Stimulated activated CD8-positive, alpha-beta memory T cell treated with anti-CD3 and anti-CD28 coated beads, Interleukin-4, amount 100 ng/mL, for 4 hours (primary cell): ENCODE data around the gene COBLL1.

Experiments
- DNase-seq, 2 donors: peaks; one replicate each; pipeline ENCODE4 v3.0.0-alpha.2; 2020; ENCODE audit warnings: low read depth in 2 of 2, low spot score in 1 of 2

Gene COBLL1

DNA sequence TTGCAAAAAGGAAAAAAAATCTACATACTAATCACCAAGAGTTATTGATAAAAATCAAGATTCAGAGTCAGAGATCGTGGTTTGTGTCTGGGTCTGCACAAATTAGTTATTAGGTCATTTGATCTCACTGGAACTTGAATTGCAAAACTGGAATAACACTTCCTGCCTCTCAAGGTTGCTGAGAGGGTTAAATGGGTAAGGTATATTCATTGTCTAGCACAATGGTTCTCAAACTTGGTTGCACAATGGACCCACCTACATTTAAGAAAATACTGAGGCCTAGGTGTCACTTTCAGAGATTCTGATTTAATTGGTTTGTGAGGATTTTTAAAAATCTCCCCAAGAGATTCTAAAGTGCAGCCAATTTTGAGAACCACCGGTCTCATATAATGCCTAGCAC lies 84.8 kb downstream of the COBLL1 start:
- no peak for DNase-seq

- DNase-seq, result no peak
Observed at GRCh38 chr2:164755952-164756351, 85.7 kb downstream of the COBLL1 start.

DNA sequence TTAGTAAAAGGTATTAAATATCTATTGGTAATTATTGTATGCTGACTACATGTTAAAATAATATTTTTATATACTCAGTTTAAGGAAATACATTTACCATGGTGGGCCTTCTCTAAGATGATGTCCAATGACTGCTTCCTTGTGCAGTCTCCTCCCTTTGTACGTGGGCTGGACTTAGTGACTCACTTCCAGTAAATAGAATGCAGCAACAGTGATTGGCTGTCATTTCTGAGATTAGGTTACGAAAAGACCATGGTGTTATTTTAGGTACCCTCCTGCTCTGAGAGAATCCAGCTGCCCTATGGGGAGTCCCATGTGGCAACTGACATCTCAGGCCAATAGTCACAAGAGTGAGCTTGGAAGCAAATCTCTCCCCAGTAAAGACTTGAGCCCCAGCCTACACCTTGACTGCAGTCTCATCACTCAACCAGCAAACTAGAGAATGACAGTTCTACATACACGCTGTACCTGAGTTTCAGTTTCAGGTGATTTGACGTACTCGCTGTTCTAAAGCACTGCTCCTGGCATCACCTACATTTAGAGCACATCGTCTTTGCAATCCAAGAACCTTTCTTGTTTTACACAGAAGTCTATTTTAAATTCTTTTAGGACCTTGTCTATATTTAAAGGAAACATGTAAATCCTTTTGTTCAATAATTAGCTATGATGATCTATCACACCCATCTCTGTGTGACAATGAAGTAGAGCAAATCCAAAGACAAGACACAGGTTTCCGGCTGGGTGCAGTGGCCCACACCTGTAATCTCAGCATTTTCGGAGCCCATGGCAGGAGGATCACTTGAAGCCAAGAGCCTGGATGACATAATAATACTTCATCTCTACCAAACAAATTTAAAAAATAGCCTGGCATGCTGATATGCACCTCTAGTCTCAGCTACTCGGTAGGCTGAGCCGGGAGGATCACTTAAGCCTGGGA lies 87.2 kb downstream of the COBLL1 start:
- no peak for DNase-seq

DNA sequence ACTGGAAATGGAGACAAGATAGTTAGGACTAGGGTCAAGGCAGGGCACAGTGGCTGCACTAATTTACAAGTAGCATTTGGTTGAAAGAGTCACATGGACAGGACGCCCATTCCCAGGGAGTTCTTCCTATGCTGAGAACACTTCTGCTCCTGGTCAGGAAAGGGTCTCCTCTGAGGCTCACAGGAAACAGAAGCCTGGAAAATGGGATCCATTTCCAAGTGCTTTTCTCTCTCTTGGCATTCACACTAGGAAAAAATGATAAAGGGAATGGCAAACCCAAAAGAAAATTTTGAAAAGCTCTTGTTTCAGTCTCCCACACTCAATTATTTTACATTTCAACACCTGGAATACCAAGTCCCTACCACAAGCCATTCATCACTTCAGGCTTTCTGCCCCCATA lies 88.7 kb downstream of the COBLL1 start:
- DNase-seq, result no peak

GRCh38 chr2:164747783-164748433 lies 93.7 kb downstream of the COBLL1 start:
- DNase-seq, result no peak

- no peak for DNase-seq
Observed at GRCh38 chr2:164747140-164747539, 94.5 kb downstream of the COBLL1 start.

DNA sequence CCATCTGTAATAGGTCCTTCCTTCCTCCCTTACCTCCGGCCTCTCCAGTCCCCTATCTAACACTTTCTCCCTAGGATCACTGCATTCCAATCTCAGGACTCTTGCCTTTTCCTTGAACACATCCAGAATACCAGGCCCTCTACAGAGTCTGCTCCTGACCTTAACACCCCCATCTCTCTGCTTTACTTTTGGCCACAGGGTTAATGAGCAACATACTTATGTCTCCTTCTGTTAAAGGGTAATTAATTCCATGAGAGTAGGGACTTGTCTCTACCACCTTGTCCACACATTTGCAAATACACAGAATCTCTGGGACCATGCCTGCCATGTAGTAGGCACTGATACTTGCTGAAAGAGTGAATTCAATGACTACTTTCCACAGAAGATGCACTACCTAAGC lies 94.9 kb downstream of the COBLL1 start:
- no peak for DNase-seq

GRCh38 chr2:164745012-164745797 lies 96.4 kb downstream of the COBLL1 start:
- no peak for DNase-seq

- DNase-seq, result no peak
Observed at GRCh38 chr2:164742738-164743317, 98.8 kb downstream of the COBLL1 start.

DNA sequence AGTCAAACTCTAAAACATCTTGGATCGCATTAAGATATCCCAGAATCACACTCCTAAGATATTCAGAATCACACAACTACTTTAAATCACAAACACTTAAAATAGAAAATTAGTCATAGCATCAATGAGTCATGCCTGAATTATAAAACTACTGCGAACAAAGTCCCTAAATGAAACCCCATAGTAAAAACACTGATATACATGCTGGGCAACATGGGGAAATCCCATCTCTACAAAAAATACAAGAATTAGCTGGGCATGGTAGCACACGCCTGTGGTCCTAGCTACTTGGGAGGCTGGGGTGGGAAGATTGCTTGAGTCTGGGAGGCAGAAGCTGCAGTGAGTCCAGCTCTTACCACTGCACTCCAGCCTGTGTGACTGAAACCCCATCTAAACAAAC lies 101.7 kb downstream of the COBLL1 start:
- DNase-seq, result no peak

GRCh38 chr2:164737612-164738081 lies 104.0 kb downstream of the COBLL1 start:
- DNase-seq, result no peak

GRCh38 chr2:164735309-164735919 lies 106.2 kb downstream of the COBLL1 start:
- no peak for DNase-seq

DNA sequence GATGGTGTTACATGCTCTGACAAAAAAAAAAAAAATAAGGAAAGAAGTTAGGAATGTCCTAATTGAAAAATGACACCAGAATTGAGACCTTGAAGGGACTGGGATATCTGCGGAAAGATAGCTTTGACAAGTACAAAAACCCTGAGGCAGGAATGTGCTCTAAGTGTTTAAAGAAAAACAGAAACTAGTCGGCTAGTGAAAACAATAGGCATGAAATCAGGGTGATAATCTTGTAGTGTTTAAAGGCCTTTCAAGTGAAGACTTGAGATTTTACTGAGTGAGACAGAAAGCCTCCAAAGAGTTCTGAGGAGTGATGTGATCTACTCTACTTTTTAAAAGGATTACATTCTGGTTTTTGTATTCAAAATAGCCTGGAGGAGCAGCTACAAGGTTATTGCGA lies 107.4 kb downstream of the COBLL1 start:
- no peak for DNase-seq

DNA sequence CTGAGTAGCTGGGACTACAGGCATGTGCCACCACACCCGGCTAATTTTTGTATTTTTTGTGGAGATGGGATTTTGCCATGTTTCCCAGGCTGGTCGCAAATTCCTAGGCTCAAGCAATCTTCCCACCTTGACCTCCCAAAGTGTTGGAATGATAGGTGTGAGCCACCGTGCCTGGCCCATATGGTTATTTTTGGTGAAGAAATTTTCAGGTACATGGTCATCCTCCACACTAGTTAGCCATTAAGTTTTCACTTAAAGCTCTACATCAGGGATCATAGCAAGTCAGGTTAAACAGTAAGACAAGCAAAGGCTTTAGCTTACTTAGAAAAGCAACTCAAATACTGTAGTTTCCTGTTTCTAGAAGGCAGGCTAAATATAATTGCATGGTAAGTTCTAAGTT lies 116.1 kb downstream of the COBLL1 start:
- no peak for DNase-seq

- DNase-seq, result no peak
Observed at GRCh38 chr2:164722616-164723338, 118.8 kb downstream of the COBLL1 start.

- DNase-seq, result no peak
Observed at GRCh38 chr2:164721430-164721829, 120.2 kb downstream of the COBLL1 start.

DNA sequence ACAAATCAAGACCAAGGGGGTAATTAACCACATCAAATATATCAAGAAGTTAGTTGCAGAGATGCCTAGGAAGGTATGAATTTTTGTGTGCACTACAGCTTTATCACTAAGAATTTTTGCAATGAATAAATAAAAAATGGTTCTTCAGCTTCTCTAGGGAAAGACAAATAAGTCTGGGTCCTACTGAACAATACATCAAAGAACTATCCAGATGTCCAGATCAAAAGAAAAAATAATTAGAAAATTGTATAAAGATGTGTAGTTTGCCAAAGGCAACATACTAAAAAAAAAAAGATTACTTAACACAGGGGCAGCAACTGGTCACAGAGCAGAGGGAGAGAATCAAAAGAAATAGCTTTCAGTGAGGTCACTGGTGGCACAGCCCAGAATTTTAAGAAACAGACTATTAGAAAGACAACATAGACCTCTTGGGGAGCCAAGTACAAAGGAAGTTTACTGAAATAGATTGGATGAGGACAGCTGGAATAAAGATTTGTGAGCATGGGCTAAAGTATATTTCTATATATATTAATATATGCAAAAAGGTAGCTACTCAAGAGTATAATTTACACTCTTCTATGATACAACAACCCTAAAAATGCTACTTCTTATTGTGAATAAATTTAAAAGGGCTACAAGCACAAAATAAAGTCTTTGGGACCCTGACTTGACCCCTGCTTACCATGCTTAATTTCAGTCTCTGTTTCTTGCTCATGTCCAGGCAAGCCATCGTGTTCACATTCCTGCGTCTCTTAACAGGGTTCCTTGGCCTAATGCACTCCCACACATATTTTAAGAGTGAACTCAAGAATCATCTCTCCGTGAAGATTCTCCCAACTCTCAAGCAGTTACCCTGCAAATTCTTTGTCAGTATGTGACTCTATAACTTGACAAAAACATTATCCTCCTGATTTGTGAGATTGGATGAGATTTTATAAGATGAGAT lies 121.4 kb downstream of the COBLL1 start:
- no peak for DNase-seq

DNA sequence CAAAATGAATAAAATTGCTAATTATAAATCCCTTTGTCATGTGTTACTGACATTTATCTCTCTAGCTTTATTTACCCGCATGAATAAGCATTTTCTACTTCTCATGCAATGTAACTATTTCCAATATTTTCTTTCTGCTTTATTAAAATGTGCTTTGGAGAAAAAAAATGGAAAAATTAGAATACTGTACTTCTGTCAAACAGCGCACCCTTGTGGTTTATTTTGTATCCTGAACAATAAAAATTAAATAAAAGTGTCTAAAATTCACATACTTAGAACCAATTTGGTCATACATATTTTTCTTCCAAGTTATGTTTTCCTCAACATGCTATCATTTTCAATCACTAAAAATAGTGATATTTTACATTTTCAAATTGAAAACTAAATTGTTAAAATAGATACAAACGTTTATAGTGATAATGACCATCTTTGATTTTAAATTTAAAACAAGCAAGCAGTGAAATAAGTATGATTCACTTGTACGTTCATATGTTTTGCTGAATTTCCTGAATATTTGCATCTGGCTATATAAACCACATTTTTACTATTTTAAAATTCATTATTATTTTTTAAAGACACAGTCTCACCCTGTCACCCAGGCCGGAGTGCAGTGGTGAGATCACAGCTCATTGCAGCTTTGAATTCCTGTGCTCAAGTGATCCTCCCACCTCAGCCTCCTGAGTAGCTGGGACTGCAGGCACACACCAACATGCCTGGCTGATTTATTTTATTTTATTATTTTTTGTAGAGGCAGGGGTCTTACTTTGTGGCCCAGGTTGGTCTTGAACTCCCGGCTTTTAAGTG lies 124.4 kb downstream of the COBLL1 start:
- DNase-seq, result no peak
